Astrocyte of the spinal cord (primary cell): Measurements from ENCODE around the gene ARID3B.
"Not testable (repeated sequence)": the region's sequence is repeated elsewhere in the genome, so short reads cannot be mapped to it uniquely, and the experiment has no call there.

Experiments
- DNase-seq: peaks from one replicate; pipeline ENCODE4 v3.0.0; 2011; ENCODE audit warnings: low read depth, low spot score
- H3K4me3 ChIP-seq: 2 replicates; pipeline ENCODE4 v1.5.1; 2011; ENCODE audit warnings: low read depth, mild to moderate bottlenecking, low read length, moderate library complexity
- in situ Hi-C: cut with HindIII; loops from 2 replicates; pipeline ENCODE4 v1.10.0; 2017; ENCODE audit warnings: low sequenced_read_pairs
- TF ChIP-seq, protein P1 (sequence below): IDR thresholded peaks from 2 replicates; pipeline ENCODE4 v1.5.1; 2012; ENCODE audit warnings: low read depth, mild to moderate bottlenecking, low read length, inconsistent platforms

Gene ARID3B

DNA sequence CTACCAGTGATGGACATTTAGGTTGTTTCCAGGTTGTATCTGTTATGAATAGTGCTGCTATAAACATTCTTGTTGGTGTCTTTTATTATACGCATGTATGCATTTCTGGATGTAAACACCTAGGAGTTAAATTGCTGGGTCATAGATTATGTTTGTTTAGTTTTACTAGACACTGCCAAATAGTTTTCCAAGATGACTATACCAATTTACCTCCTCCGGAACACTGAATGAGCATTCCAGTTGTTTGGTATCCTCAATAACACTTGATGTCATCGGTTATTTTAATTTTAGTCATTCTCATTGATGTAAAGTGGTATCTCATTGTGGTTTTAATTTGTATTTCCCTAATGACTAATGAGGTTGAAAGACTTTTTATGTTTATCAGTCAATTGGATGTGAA is 36.6 kb upstream of the ARID3B start:
- no peak for DNase-seq
- in situ Hi-C loops: no loop called here
- TF ChIP-seq, protein P1, sequence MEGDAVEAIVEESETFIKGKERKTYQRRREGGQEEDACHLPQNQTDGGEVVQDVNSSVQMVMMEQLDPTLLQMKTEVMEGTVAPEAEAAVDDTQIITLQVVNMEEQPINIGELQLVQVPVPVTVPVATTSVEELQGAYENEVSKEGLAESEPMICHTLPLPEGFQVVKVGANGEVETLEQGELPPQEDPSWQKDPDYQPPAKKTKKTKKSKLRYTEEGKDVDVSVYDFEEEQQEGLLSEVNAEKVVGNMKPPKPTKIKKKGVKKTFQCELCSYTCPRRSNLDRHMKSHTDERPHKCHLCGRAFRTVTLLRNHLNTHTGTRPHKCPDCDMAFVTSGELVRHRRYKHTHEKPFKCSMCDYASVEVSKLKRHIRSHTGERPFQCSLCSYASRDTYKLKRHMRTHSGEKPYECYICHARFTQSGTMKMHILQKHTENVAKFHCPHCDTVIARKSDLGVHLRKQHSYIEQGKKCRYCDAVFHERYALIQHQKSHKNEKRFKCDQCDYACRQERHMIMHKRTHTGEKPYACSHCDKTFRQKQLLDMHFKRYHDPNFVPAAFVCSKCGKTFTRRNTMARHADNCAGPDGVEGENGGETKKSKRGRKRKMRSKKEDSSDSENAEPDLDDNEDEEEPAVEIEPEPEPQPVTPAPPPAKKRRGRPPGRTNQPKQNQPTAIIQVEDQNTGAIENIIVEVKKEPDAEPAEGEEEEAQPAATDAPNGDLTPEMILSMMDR: no peak
- H3K4me3 ChIP-seq: no peak overlapping the region

DNA sequence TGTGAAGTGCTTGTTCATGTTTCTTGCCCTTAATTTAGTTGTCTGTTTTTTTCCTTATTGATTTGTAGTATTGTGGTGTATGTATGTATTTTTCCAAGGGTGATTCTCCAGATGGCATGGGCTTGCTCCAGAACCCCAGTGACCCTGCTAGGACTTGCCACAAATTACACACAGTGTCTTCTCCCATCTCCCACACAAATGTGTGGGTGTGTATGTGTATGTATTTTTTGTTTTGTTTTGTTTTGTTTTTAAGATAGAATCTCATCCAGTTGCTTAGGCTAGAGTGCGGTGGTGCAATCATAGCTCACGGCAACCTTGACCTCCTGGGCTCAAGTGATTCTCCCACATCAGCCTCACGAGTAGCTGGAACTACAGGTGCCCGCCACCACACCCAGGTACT is 36.2 kb upstream of the ARID3B start:
- TF ChIP-seq, protein P1: no peak
- in situ Hi-C loops: no loop called here
- DNase-seq: no peak
- H3K4me3 ChIP-seq: no peak overlapping the region

DNA sequence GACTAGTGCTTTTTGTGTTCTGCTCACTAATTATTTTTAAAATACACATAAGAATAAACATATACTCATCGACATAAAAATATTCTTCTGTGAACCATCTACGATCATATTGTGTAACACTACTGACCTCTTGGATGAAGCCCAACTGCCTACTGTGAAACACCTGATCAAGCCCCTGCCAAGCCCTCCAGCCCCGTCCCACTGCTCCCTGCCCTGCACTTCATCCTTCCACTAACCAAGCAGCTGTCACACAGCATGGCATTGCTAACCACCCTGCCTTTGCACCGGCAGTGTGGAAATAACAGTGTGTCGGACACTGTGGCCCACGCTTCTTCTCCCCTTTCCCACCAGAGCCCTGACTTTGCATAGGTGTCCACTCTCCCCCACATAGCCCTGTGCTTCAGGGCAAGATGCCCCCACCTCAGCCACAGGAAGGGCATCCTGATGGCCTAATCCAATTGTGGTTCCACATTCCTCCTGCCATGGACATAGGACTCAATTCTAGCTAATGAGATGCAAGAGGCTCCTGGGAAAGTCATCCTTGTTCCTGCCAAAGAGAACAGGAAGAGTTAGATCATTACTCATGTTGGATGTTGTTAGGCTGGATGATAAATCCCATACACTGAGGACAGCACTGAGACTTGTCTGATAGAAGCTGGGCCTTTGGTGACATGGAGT is 35.0 kb upstream of the ARID3B start:
- TF ChIP-seq, protein P1: no peak
- DNase-seq: no peak
- H3K4me3 ChIP-seq: no peak overlapping the region
- in situ Hi-C loops: no loop called here

DNA sequence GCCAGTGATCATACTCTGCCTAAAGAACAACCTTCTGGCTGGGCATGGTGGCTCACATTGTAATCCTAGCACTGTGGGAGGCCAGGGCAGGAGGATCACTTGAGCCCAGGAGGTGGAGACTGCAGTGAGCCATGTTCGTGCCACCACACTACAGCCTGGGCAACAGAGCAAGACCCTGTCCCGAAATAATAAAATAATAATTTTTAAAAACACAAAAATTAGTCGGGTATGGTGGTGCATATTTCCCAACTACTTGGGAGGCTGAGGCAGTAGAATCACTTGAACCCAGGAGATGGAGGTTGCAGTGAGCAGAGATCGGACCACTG is 34.5 kb upstream of the ARID3B start:
- H3K4me3 ChIP-seq: no peak overlapping the region
- TF ChIP-seq, protein P1: no peak
- in situ Hi-C loops: no loop called here
- DNase-seq: no peak

DNA sequence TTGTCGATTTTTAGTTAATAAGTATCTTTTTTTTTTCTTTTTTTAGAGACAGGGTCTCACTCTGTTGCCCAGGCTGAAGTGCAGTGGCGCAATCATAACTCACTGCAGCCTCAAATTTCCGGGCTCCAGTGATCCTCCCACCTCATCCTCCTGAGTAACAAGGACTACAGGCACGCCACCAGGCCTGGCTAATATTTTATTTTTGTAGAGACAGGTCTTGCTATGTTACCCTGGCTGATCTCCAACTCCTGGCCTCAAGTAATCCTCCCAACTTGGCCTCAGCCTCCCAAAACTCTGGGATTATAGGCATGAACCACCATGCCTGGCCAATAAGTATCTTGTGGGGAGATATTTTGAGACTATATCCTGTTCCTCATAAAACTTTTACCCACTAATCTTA is 29.4 kb upstream of the ARID3B start:
- no peak for DNase-seq
- no peak overlapping the region for H3K4me3 ChIP-seq
- in situ Hi-C loops: no loop called here
- TF ChIP-seq, protein P1: no peak

DNA sequence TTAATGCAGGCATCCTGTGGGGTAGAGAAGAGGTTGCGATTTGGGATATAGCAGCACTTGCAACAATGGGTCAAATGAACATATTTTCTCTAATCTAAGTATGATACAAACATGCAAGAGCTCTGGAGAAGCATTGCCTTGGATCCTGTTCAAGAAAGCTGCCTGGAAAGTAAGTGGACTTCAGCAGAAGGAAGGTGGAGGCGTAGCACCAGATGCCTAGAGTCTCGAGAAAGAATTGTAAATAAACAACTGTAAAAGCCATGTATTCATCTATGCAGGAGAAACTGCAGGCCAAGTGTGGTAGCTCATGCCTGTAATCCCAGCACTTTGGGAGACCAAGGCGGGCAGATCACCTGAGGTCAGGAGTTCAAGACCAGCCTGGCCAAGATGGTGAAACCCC is 27.0 kb upstream of the ARID3B start:
- DNase-seq, in situ Hi-C loops, H3K4me3 ChIP-seq: not testable (repeated sequence)

DNA sequence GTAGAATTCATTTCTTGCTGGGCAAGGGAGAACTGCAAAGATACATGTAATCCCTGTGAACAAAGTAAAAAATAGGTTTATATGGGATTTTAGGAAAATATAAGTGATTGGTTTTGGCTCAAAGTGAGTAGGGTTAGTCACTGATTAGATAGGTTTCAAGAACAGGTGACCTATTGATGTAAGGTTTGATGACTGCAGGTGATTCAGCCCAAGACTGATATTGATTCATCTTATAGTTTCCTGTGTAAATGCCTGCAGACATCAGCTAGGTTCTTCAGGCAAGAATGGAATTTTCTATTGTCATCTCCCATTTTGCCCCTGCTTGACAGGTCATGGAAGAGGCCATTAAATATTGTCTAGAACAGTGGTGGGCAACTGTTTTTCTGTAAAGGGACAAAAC is 23.9 kb upstream of the ARID3B start:
- H3K4me3 ChIP-seq: no peak overlapping the region
- in situ Hi-C loops: no loop called here
- TF ChIP-seq, protein P1: no peak
- DNase-seq: no peak
